Liver (tissue), 9 donors: ENCODE results near the gene CLEC4G. TPM values are rescaled to one million over a fixed set of nuclear protein-coding genes. Genes with fewer than 3 reads are reported as not detected.

Experiments used
- DNase-seq: peaks from one replicate; pipeline ENCODE4 v3.0.0-alpha.2; 2017; ENCODE audit warnings: low spot score
- H3K27ac ChIP-seq, 2 donors: one replicate each; pipeline ENCODE4 v1.7.0; 2013; ENCODE audit warnings: inconsistent platforms in 2 of 2, low read length in 2 of 2, control low read depth in 1 of 2, low read depth in 1 of 2, mild to moderate bottlenecking in 1 of 2
- H3K27me3 ChIP-seq, 4 donors: one replicate each; pipeline versions ENCODE4 v1.6.1 to v1.7.0; 2013; ENCODE audit warnings: low read length in 3 of 4, inconsistent platforms in 1 of 4, mild to moderate bottlenecking in 1 of 4, moderate library complexity in 1 of 4; ENCODE audit not compliant: control insufficient read depth in 4 of 4, insufficient read depth in 4 of 4
- H3K36me3 ChIP-seq, 4 donors: one replicate each; pipeline versions ENCODE4 v1.6.1 to v1.7.0; 2013; ENCODE audit warnings: low read length in 3 of 4, mild to moderate bottlenecking in 3 of 4, low read depth in 1 of 4, moderate library complexity in 1 of 4; ENCODE audit not compliant: control insufficient read depth in 4 of 4, insufficient read depth in 3 of 4
- H3K4me1 ChIP-seq, 4 donors: one replicate each; pipeline versions ENCODE4 v1.6.1 to v1.7.0; 2013; ENCODE audit warnings: low read length in 3 of 4, mild to moderate bottlenecking in 3 of 4, moderate library complexity in 1 of 4; ENCODE audit not compliant: control insufficient read depth in 4 of 4, insufficient read depth in 4 of 4
- H3K4me3 ChIP-seq, 3 donors: one replicate each; pipeline versions ENCODE4 v1.6.1 to v1.7.0; 2013; ENCODE audit warnings: low read length in 3 of 3, control low read depth in 1 of 3, low read depth in 1 of 3, mild to moderate bottlenecking in 1 of 3
- H3K9ac ChIP-seq, 2 donors: one replicate each; pipeline ENCODE4 v1.7.0; 2013; ENCODE audit warnings: low read length in 2 of 2, mild to moderate bottlenecking in 2 of 2, moderate library complexity in 2 of 2, control low read depth in 1 of 2, low read depth in 1 of 2
- H3K9me3 ChIP-seq, 4 donors: one replicate each; pipeline versions ENCODE4 v1.6.1 to v1.7.0; 2013; ENCODE audit warnings: low read length in 3 of 4; ENCODE audit not compliant: control insufficient read depth in 4 of 4
- ATF3 ChIP-seq: IDR thresholded peaks from 2 replicates; pipeline ENCODE4 v1.6.1; 2016; ENCODE audit warnings: antibody characterized with exemption
- CTCF ChIP-seq: fragments of 150-350 bp; IDR thresholded peaks from 2 replicates; pipeline ENCODE4 v1.5.1; 2017; ENCODE audit warnings: improper control_type of control experiment, low read depth, low read length; ENCODE audit not compliant: missing input control
- FOXA1 ChIP-seq: IDR thresholded peaks from 2 replicates; pipeline ENCODE4 v1.6.1; 2016; ENCODE audit warnings: antibody characterized with exemption
- FOXA2 ChIP-seq: IDR thresholded peaks from 2 replicates; pipeline ENCODE4 v1.6.1; 2016; ENCODE audit warnings: antibody characterized with exemption
- GABPA ChIP-seq, 2 donors: IDR thresholded peaks in 1 of 2; conservative IDR thresholded peaks in 1 of 2; 2 replicates each; pipeline ENCODE4 v1.6.1; 2016; ENCODE audit warnings: antibody characterized with exemption in 2 of 2, mild to moderate bottlenecking in 1 of 2, moderate library complexity in 1 of 2
- HNF4A ChIP-seq, 2 donors: conservative IDR thresholded peaks; 2 replicates each; pipeline ENCODE4 v1.6.1; 2016; ENCODE audit warnings: antibody characterized with exemption in 2 of 2, mild to moderate bottlenecking in 2 of 2
- HNF4G ChIP-seq: IDR thresholded peaks from 2 replicates; pipeline ENCODE4 v1.6.1; 2016; ENCODE audit warnings: antibody characterized with exemption
- JUND ChIP-seq, 2 donors: IDR thresholded peaks; 2 replicates each; pipeline ENCODE4 v1.6.1; 2016; ENCODE audit warnings: antibody characterized with exemption in 2 of 2
- NR2F2 ChIP-seq: IDR thresholded peaks from 2 replicates; pipeline ENCODE4 v1.6.1; 2016; ENCODE audit warnings: antibody characterized with exemption
- REST ChIP-seq: IDR thresholded peaks from 2 replicates; pipeline ENCODE4 v1.6.1; 2016; ENCODE audit warnings: antibody characterized with exemption, mild to moderate bottlenecking
- RXRA ChIP-seq, 2 donors: IDR thresholded peaks; 2 replicates each; pipeline ENCODE4 v1.6.1; 2017 to 2018; ENCODE audit warnings: antibody characterized with exemption in 2 of 2, mild to moderate bottlenecking in 1 of 2
- SP1 ChIP-seq: IDR thresholded peaks from 2 replicates; pipeline ENCODE4 v1.6.1; 2018; ENCODE audit warnings: antibody characterized with exemption, mild to moderate bottlenecking
- TAF1 ChIP-seq: conservative IDR thresholded peaks from 2 replicates; pipeline ENCODE4 v1.6.1; 2016; ENCODE audit warnings: antibody characterized with exemption, mild to moderate bottlenecking
- YY1 ChIP-seq: IDR thresholded peaks from 2 replicates; pipeline ENCODE4 v1.6.1; 2016; ENCODE audit warnings: antibody characterized with exemption, mild to moderate bottlenecking
- ZBTB33 ChIP-seq: IDR thresholded peaks from 2 replicates; pipeline ENCODE4 v1.6.1; 2016; ENCODE audit warnings: antibody characterized with exemption
- WGBS: extraction: QIAGEN DNeasy Blood & Tissue Kit; methylation state at CpG from one replicate; pipeline ENCODE4 v1.1.7; 2013; 5-methylcytosine and 5-hydroxymethylcytosine counted together
- polyA plus RNA-seq, 2 donors: library from polyadenylated mRNA; stranded (reverse) in 1 of 2; unstranded in 1 of 2; fragments of 200-250 nt in 1 of 2; fragments of >200 nt in 1 of 2; fragmentation: Nextera tagmentation in 1 of 2; extraction: Ambion mirVana in 1 of 2; gene quantifications; one replicate each; pipeline versions ENCODE4 v1.2.1 to v1.2.3, GENCODE V29; 2013 to 2015
- total RNA-seq, 2 donors: library from RNA; depleted of rRNA; stranded (reverse); fragments of >200 nt; gene quantifications; one replicate each; pipeline ENCODE4 v1.2.3, GENCODE V29; 2014
- donor health status: healthy.
- donor health status: healthy.
- donor health status: healthy.
- donor health status: healthy.
- donor health status: healthy.

The CLEC4G gene
- total and polyA plus RNA-seq, 4 donors, result 7.7 to 69.0 (median 45.6) TPM

- H3K27ac ChIP-seq, result no peak overlapping the region
- DNase-seq, result no peak
These were observed 40.4 kb downstream of the CLEC4G start for GRCh38 chr19:7691497-7691896.

GRCh38 chr19:7690779-7691258 is 41.1 kb downstream of the CLEC4G start:
- Histone ChIP-seq H3K9ac (no peak overlapping the region), H3K9me3 (no peaks in the 10 kb centered on the region), H3K36me3 (no peaks in the 10 kb centered on the region), H3K4me1 (no peaks in the 10 kb centered on the region), H3K4me3 (no peak overlapping the region), H3K27me3 (no peaks in the 10 kb centered on the region), H3K27ac (no peak overlapping the region)
- DNase-seq, result no peak
- 88% methylated on average over 8 of the region's 8 CpGs for WGBS
- TF ChIP-seq SP1 (no peak), JUND (IDR thresholded peaks at IDR 0.05) (no peak), FOXA2 (no peak), FOXA1 (no peak), HNF4A (conservative IDR thresholded peaks at IDR 0.05) (no peak), HNF4G (no peak), CTCF (no peak), REST (no peak), NR2F2 (no peak), TAF1 (no peak)

More at GRCh38 chr19:7691497-7691896, 40.4 kb downstream of the CLEC4G start:
- TF ChIP-seq RXRA (IDR thresholded peaks at IDR 0.05) (no peak), FOXA1 (no peak), ZBTB33 (no peak), YY1 (no peak), TAF1 (no peak), NR2F2 (no peak), REST (no peak), SP1 (no peak), FOXA2 (no peak), HNF4A (conservative IDR thresholded peaks at IDR 0.05) (no peak), GABPA (IDR thresholded peaks at IDR 0.05 in 1 of 2, conservative IDR thresholded peaks at IDR 0.05 in 1 of 2) (no peak), HNF4G (no peak), ATF3 (no peak)
- H3K27me3 ChIP-seq, result no peaks in the 10 kb centered on the region
- no peaks in the 10 kb centered on the region for H3K4me1 ChIP-seq
- no peak overlapping the region for H3K4me3 ChIP-seq
- H3K9me3 ChIP-seq, result no peaks in the 10 kb centered on the region
- H3K36me3 ChIP-seq, result no peaks in the 10 kb centered on the region
- no peak overlapping the region for H3K9ac ChIP-seq
